Measurements from ENCODE around the gene FBXL22. TPM values are rescaled to one million over a fixed set of nuclear protein-coding genes. Genes with fewer than 3 reads are reported as not detected.

The FBXL22 gene, protein sequence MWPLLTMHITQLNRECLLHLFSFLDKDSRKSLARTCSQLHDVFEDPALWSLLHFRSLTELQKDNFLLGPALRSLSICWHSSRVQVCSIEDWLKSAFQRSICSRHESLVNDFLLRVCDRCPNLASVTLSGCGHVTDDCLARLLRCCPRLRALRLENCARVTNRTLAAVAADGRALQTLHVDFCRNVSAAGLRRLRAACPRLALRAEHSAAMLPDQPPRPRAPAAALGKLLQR
- 4.2 TPM for polyA plus RNA-seq (2012; ENCODE audit: insufficient read depth, insufficient read length, low read depth)

DNA sequence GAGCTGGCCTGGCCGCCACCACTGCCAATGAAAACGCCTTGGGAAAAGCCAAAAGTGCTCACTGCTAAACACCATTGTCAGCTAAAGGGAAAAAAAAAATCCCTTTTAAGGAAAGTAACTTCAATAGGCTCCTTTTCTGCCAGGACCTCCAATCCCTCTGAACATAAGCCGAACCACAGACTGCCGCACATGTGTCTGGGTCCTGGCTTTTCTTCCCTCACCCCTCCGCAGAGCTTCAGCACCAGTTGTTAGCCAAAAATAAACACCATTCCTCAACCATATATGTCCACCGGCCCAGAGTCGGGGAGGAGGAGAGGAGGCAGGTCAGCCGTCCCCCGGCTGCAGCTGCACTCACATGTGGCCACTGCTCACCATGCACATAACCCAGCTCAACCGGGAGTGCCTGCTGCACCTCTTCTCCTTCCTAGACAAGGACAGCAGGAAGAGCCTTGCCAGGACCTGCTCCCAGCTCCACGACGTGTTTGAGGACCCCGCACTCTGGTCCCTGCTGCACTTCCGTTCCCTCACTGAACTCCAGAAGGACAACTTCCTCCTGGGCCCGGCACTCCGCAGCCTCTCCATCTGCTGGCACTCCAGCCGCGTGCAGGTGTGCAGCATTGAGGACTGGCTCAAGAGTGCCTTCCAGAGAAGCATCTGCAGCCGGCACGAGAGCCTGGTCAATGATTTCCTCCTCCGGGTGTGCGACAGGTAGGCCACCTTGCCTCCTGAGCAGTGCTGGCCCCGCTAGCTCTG is at the start of gene FBXL22:
Gene FBXL22 (plus strand): TSS at position 350 of the 753 bp plus-strand sequence. CDS start 6 bp downstream, at position 356.
- H3K36me3 ChIP-seq, result peaks cover 6% of the 10 kb centered on the region; the same call in 1 of the 2 replicates
- no peaks in the 10 kb centered on the region for H3K9me3 ChIP-seq
- no peaks in the 10 kb centered on the region for H3K27me3 ChIP-seq
- TF ChIP-seq, protein P1, sequence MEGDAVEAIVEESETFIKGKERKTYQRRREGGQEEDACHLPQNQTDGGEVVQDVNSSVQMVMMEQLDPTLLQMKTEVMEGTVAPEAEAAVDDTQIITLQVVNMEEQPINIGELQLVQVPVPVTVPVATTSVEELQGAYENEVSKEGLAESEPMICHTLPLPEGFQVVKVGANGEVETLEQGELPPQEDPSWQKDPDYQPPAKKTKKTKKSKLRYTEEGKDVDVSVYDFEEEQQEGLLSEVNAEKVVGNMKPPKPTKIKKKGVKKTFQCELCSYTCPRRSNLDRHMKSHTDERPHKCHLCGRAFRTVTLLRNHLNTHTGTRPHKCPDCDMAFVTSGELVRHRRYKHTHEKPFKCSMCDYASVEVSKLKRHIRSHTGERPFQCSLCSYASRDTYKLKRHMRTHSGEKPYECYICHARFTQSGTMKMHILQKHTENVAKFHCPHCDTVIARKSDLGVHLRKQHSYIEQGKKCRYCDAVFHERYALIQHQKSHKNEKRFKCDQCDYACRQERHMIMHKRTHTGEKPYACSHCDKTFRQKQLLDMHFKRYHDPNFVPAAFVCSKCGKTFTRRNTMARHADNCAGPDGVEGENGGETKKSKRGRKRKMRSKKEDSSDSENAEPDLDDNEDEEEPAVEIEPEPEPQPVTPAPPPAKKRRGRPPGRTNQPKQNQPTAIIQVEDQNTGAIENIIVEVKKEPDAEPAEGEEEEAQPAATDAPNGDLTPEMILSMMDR (IDR thresholded peaks at IDR 0.05; ENCODE audit: low read depth, low read length), result no peak
- H3K4me1 ChIP-seq, result no peaks in the 10 kb centered on the region; the same call in 1 of the 2 replicates
- DNase-seq, result no peak
- no peak within 1 kb of the TSS for H3K4me3 ChIP-seq (ENCODE audit: low read depth, low read length)

DNA sequence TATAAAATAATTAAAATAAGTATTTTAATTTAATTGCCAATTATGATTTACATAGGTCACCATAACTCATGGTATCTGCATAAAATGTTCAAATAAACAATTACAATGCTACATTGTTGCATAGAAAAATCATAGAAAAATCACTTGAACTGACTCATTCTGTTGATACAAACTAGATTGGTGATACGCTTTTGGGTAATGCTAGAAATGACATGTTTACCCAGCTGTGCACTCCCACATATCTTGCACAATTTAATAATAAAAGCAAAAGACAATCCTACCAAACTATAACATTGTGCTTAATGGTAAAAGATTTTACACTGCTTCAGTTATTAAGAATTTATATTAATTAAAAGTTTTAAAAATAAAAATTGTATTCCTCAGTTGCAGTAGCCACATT is 45.8 kb upstream of the FBXL22 start:
- Histone ChIP-seq H3K36me3 (peaks cover 5% of the 10 kb centered on the region), H3K9me3 (no peaks in the 10 kb centered on the region), H3K4me3 (ENCODE audit: low read depth, low read length) (no peak overlapping the region), H3K27me3 (no peaks in the 10 kb centered on the region), H3K4me1 (peaks cover 19% of the 10 kb centered on the region)
- TF ChIP-seq, protein P1 (IDR thresholded peaks at IDR 0.05; ENCODE audit: low read depth, low read length), result no peak
- no peak for DNase-seq

DNA sequence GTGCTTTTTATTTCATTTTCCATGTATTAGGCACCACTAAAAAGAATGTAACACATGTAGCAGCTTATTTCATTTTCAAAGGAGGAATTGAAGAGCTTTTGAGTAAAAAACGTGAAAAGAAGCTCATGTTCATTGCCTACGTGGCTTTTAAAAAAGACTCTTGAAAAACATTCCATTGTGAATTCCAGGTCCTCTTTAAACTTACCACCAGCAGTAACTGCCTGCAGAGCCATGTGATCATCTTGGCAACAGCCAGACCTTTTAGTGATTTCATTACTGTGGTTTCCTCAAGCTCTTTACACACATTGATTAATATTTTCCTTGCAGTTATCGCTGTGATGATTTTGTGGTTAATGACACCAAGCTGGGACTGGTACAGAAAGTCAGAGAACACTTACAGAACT is 43.8 kb upstream of the FBXL22 start:
- no peak for DNase-seq
- Histone ChIP-seq H3K9me3 (no peaks in the 10 kb centered on the region), H3K27me3 (no peaks in the 10 kb centered on the region), H3K36me3 (peaks cover 13% of the 10 kb centered on the region), H3K4me3 (ENCODE audit: low read depth, low read length) (no peak overlapping the region), H3K4me1 (peaks cover 19% of the 10 kb centered on the region)
- TF ChIP-seq, protein P1 (IDR thresholded peaks at IDR 0.05; ENCODE audit: low read depth, low read length), result no peak

DNA sequence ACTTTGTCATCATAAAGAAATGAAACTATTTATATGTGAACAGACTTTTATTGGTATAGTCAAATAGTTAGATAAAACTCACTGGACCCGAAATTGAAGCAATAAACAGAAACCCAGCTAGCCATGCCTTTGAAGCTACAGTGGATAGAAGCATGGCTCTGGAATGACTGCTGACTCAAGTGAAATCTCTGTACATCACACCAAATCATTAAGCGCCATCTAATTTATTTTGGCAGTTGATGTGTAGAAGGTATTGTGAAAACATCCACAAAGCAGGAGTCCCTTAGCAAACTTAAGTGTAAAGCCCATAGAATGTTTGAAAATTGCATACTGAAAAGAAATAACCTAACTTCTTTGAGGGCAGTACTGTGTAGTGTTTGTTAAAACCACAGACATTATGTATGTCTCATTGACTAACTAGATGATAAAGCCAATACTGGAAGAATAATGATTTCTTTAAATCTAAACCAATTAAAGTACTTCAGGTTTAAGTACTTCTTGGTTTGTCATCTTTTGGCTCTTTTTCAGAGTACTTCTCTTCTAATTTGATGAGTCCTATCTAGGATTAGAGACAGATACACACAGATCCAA is 42.8 kb upstream of the FBXL22 start:
- TF ChIP-seq, protein P1 (IDR thresholded peaks at IDR 0.05; ENCODE audit: low read depth, low read length), result no peak
- H3K9me3 ChIP-seq, result no peaks in the 10 kb centered on the region
- H3K4me3 ChIP-seq (ENCODE audit: low read depth, low read length), result no peak overlapping the region
- no peak for DNase-seq
- H3K36me3 ChIP-seq, result peaks cover 21% of the 10 kb centered on the region
- H3K27me3 ChIP-seq, result no peaks in the 10 kb centered on the region
- H3K4me1 ChIP-seq, result peaks cover 19% of the 10 kb centered on the region

DNA sequence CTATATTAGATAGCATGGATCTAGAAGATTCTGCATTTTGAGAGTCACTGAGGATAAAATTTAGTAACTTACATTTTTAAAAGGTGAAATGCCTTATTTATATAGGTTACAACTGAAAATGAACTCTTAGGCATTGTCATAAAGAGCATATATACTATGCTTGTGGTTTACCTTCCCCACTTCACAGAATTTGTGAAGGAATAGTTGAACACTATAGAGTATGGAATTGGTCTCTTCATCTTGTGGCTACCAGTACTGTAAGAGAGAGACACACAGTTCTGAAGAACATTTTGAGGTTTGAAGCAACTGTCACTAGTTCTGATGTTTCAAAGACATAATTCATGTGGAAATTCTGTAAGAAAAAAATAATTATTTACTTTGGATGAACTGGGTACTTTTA is 41.7 kb upstream of the FBXL22 start:
- Histone ChIP-seq H3K4me3 (ENCODE audit: low read depth, low read length) (no peak overlapping the region), H3K4me1 (peaks cover 19% of the 10 kb centered on the region), H3K9me3 (no peaks in the 10 kb centered on the region), H3K36me3 (peaks cover 27% of the 10 kb centered on the region), H3K27me3 (no peaks in the 10 kb centered on the region)
- TF ChIP-seq, protein P1 (IDR thresholded peaks at IDR 0.05; ENCODE audit: low read depth, low read length), result no peak
- no peak for DNase-seq
